AG10803 (cell line): ENCODE data around the gene EMX1.

Source experiments
- DNase-seq: peaks from one replicate; pipeline ENCODE4 v3.0.0; 2010; ENCODE audit warnings: low read depth
- H3K4me3 ChIP-seq: 2 replicates; pipeline ENCODE4 v1.5.1; 2011; ENCODE audit warnings: mild to moderate bottlenecking, low read length, control low read depth
- CTCF ChIP-seq: conservative IDR thresholded peaks from 2 replicates; pipeline ENCODE4 v1.5.1; 2011; ENCODE audit warnings: mild to moderate bottlenecking, low read length, control low read depth, inconsistent platforms

Gene EMX1

GRCh38 chr2:72926811-72927465 is 9.6 kb downstream of the EMX1 start:
- DNase-seq, result no peak
- no peak overlapping the region for H3K4me3 ChIP-seq
- TF ChIP-seq CTCF, result no peak

GRCh38 chr2:72927619-72928550 is 10.6 kb downstream of the EMX1 start:
- no peak for TF ChIP-seq CTCF
- no peak for DNase-seq
- H3K4me3 ChIP-seq, result no peak overlapping the region

- TF ChIP-seq CTCF, result no peak
- no peak for DNase-seq
- no peak overlapping the region for H3K4me3 ChIP-seq
Observed at GRCh38 chr2:72929010-72929409, 11.7 kb downstream of the EMX1 start.

- no peak for DNase-seq
- no peak for TF ChIP-seq CTCF
Observed at GRCh38 chr2:72931280-72931910, 14.1 kb downstream of the EMX1 start.

GRCh38 chr2:72932045-72932740 is 14.9 kb downstream of the EMX1 start:
- TF ChIP-seq CTCF, result no peak
- peak; percentile 23 for DNase-seq
- H3K4me3 ChIP-seq, result no peak overlapping the region

More at GRCh38 chr2:72931280-72931910, 14.1 kb downstream of the EMX1 start:
- no peak overlapping the region for H3K4me3 ChIP-seq

- no peak for DNase-seq
- no peak for TF ChIP-seq CTCF
- no peak overlapping the region for H3K4me3 ChIP-seq
Observed at GRCh38 chr2:72932805-72933204, 15.5 kb downstream of the EMX1 start.
